ENCODE measurements around the gene CEP112. TPM values are rescaled to one million over a fixed set of nuclear protein-coding genes. Genes with fewer than 3 reads are reported as not detected.

Gene CEP112
- total and polyA plus RNA-seq, 10 of the 15 experiments (the other 5 are each of a cell fraction or from before 2014, with no cell fraction given): 0.11 to 3.8 (median 0.32) TPM; not detected in 1

GRCh38 chr17:65656390-65657250, 535.3 kb downstream of the CEP112 start (continued):
- TF ChIP-seq CEBPZ (IDR thresholded peaks at IDR 0.05; ENCODE audit: low read depth, low read length) (no peak), NFYB (IDR thresholded peaks at IDR 0.05; ENCODE audit: insufficient read depth, low read depth, low read length) (no peak), PRDM15 (CRISPR knock-in tag; IDR thresholded peaks at IDR 0.05) (no peak), TCF12 (IDR thresholded peaks at IDR 0.05; ENCODE audit: low read depth, low read length) (no peak), HDGF (IDR thresholded peaks at IDR 0.05) (no peak), PKNOX1 (IDR thresholded peaks at IDR 0.05) (no peak), WRNIP1 (IDR thresholded peaks at IDR 0.05; ENCODE audit: borderline replicate concordance, low read depth, low read length) (no peak), MTA3 (IDR thresholded peaks at IDR 0.05; ENCODE audit: borderline replicate concordance, low read length) (peak; percentile 45; the same call in 1 of the 2 replicates), CUX1 (IDR thresholded peaks at IDR 0.05; ENCODE audit: insufficient replicate concordance, low read depth, low read length) (peak; percentile 25), ZBTB33 (IDR thresholded peaks at IDR 0.05) (no peak), HCFC1 (IDR thresholded peaks at IDR 0.05; ENCODE audit: low read length) (no peak), RB1 (IDR thresholded peaks at IDR 0.05; ENCODE audit: borderline replicate concordance) (no peak), ZNF622 (IDR thresholded peaks at IDR 0.05) (no peak)

Data from GM12878 (cell line).